Loucy (cell line): Measurements from ENCODE around the gene SHB.

Source experiments
- EZH2phosphoT487 ChIP-seq: fragments of 200-600 bp; IDR thresholded peaks from 2 replicates; pipeline ENCODE4 v1.6.1; 2018; ENCODE audit warnings: antibody characterized with exemption, mild to moderate bottlenecking, moderate library complexity, borderline replicate concordance
- TF ChIP-seq, protein P1 (sequence below): fragments of 200-600 bp; sonication (generic); conservative IDR thresholded peaks from 2 replicates; pipeline ENCODE4 v1.5.1; 2014; ENCODE audit warnings: mild to moderate bottlenecking, antibody characterized with exemption, low read length

DNA sequence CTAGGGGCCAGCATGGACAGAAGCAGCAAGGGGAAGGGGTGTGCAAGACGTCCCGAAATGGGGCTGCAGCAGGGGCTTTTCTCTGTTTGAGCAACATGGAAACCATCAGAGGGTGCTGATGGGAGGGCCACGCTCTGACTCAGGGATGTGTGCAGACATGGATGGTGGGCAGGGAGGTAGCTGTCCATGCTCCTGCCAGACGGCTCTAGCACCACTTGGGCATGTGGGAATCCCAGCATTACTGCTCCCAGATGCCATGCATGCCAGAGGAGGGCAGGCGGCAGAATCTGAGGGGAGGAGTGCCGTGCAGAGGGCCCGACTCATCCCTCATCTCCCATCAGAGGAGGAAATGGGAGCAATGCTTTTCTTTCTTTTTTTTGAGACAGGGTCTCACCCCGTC is 119.5 kb downstream of the SHB start:
- TF ChIP-seq, protein P1, sequence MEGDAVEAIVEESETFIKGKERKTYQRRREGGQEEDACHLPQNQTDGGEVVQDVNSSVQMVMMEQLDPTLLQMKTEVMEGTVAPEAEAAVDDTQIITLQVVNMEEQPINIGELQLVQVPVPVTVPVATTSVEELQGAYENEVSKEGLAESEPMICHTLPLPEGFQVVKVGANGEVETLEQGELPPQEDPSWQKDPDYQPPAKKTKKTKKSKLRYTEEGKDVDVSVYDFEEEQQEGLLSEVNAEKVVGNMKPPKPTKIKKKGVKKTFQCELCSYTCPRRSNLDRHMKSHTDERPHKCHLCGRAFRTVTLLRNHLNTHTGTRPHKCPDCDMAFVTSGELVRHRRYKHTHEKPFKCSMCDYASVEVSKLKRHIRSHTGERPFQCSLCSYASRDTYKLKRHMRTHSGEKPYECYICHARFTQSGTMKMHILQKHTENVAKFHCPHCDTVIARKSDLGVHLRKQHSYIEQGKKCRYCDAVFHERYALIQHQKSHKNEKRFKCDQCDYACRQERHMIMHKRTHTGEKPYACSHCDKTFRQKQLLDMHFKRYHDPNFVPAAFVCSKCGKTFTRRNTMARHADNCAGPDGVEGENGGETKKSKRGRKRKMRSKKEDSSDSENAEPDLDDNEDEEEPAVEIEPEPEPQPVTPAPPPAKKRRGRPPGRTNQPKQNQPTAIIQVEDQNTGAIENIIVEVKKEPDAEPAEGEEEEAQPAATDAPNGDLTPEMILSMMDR: no peak
- TF ChIP-seq EZH2phosphoT487: no peak
